Sigmoid colon (tissue), 7 donors: ENCODE data around the gene IFNGR1. TPM values are rescaled to one million over a fixed set of nuclear protein-coding genes. Genes with fewer than 3 reads are reported as not detected.

Experiments used
- DNase-seq: peaks from one replicate; pipeline ENCODE4 v3.0.0-alpha.2; 2019
- H3K27ac ChIP-seq, 4 donors: fragments of 200-600 bp; sonication (generic); one replicate each; pipeline ENCODE4 v1.5.1; 2016 to 2019; ENCODE audit warnings: mild to moderate bottlenecking in 1 of 4
- H3K27me3 ChIP-seq, 3 donors: fragments of 200-600 bp; sonication (generic); one replicate each; pipeline ENCODE4 v1.5.1; 2019; ENCODE audit warnings: mild to moderate bottlenecking in 1 of 3
- H3K36me3 ChIP-seq, 4 donors: fragments of 200-600 bp; sonication (generic); one replicate each; pipeline ENCODE4 v1.5.1; 2016 to 2019
- H3K4me1 ChIP-seq, 4 donors: fragments of 200-600 bp; sonication (generic); one replicate each; pipeline ENCODE4 v1.5.1; 2017 to 2019
- H3K4me3 ChIP-seq, 4 donors: fragments of 200-600 bp; sonication (generic); one replicate each; pipeline ENCODE4 v1.5.1; 2017 to 2019; ENCODE audit warnings: mild to moderate bottlenecking in 2 of 4, moderate library complexity in 1 of 4
- H3K9me3 ChIP-seq, 4 donors: fragments of 200-600 bp in 3 of 4; sonication (generic) in 3 of 4; one replicate each; pipeline versions ENCODE4 v1.5.1 to v1.6.1; 2013 to 2019
- CTCF ChIP-seq, 4 experiments: fragments of 450-650 bp in 3 of 4; fragments of 200-600 bp in 1 of 4; IDR thresholded peaks; one replicate each; pipeline ENCODE4 v1.5.1; 2016 to 2019; ENCODE audit warnings: antibody characterized with exemption in 4 of 4, mild to moderate bottlenecking in 3 of 4, moderate library complexity in 2 of 4
- EP300 ChIP-seq, 4 donors: sonication (generic); formaldehyde crosslinking; IDR thresholded peaks; one replicate each; pipeline ENCODE4 v1.6.1; 2017; ENCODE audit warnings: antibody characterized with exemption in 4 of 4
- POLR2A ChIP-seq, 2 donors: fragments of 450-650 bp; IDR thresholded peaks; one replicate each; pipeline ENCODE4 v1.6.1; 2016; ENCODE audit warnings: antibody characterized with exemption in 2 of 2, mild to moderate bottlenecking in 2 of 2, moderate library complexity in 2 of 2
- POLR2AphosphoS5 ChIP-seq, 4 donors: sonication (generic); formaldehyde crosslinking; IDR thresholded peaks; one replicate each; pipeline ENCODE4 v1.6.1; 2017; ENCODE audit warnings: antibody characterized with exemption in 4 of 4
- WGBS, 2 donors: extraction: QIAGEN DNeasy Blood & Tissue Kit; methylation state at CpG; one replicate each; pipeline ENCODE4 v1.1.7; 2013; 5-methylcytosine and 5-hydroxymethylcytosine counted together
- intact Hi-C: fragments of 100-400 bp; cut with DNase I; formaldehyde crosslinking; loops from one replicate; pipeline ENCODE4 v1.15.1; 2023
- polyA plus RNA-seq, 3 donors: library from polyadenylated mRNA; stranded (reverse); fragments of 200-250 nt; gene quantifications; one replicate each; pipeline ENCODE4 v1.2.3, GENCODE V29; 2013
- total RNA-seq, 4 donors: library from RNA; depleted of rRNA; stranded (reverse); fragments of >200 nt; gene quantifications; one replicate each; pipeline ENCODE4 v1.1.0, GENCODE V29; 2016
- donor health status: healthy with polysubstance abuse.
- donor health status: Bipolar disorder and iron deficiency.
- donor health status: healthy.

Gene IFNGR1
- total and polyA plus RNA-seq, 7 donors: 32.4 to 116 (median 60.9) TPM

GRCh38 chr6:137247724-137248123 is 28.5 kb upstream of the IFNGR1 start:
- H3K9me3 ChIP-seq: no peaks in the 10 kb centered on the region
- no peak for DNase-seq
- intact Hi-C loops: no loop called here
- no peak overlapping the region for H3K4me3 ChIP-seq
- TF ChIP-seq EP300 (IDR thresholded peaks at IDR 0.05): no peak
- no peak for TF ChIP-seq POLR2A (IDR thresholded peaks at IDR 0.05)
- TF ChIP-seq POLR2AphosphoS5 (IDR thresholded peaks at IDR 0.05): no peak
- TF ChIP-seq CTCF (IDR thresholded peaks at IDR 0.05): no peak
- H3K27me3 ChIP-seq: no peaks in the 10 kb centered on the region
- no peak overlapping the region for H3K27ac ChIP-seq
- no peaks in the 10 kb centered on the region for H3K4me1 ChIP-seq
- H3K36me3 ChIP-seq: no peaks in the 10 kb centered on the region

- TF ChIP-seq POLR2A (IDR thresholded peaks at IDR 0.05): no peak
- TF ChIP-seq POLR2AphosphoS5 (IDR thresholded peaks at IDR 0.05): no peak
- TF ChIP-seq CTCF (IDR thresholded peaks at IDR 0.05): no peak
- TF ChIP-seq EP300 (IDR thresholded peaks at IDR 0.05): no peak
- no peak for DNase-seq
- H3K27ac ChIP-seq: no peak overlapping the region
- no peaks in the 10 kb centered on the region for H3K9me3 ChIP-seq
- WGBS, 2 donors: 89 to 93% methylated on average over 1 of the region's 1 CpG
- H3K36me3 ChIP-seq: no peaks in the 10 kb centered on the region
- intact Hi-C loops: no loop called here
- no peaks in the 10 kb centered on the region for H3K4me1 ChIP-seq
- no peak overlapping the region for H3K4me3 ChIP-seq
- no peaks in the 10 kb centered on the region for H3K27me3 ChIP-seq
These were observed 27.6 kb upstream of the IFNGR1 start for GRCh38 chr6:137246791-137247202.

- intact Hi-C loops: no loop called here
- 54 to 85% methylated on average over 4 of the region's 4 CpGs for WGBS, 2 donors
- no peak overlapping the region for H3K27ac ChIP-seq
- no peak overlapping the region for H3K4me3 ChIP-seq
- no peaks in the 10 kb centered on the region for H3K36me3 ChIP-seq
- H3K27me3 ChIP-seq: no peaks in the 10 kb centered on the region
- TF ChIP-seq POLR2AphosphoS5 (IDR thresholded peaks at IDR 0.05) (no peak), POLR2A (IDR thresholded peaks at IDR 0.05) (no peak), EP300 (IDR thresholded peaks at IDR 0.05) (no peak), CTCF (IDR thresholded peaks at IDR 0.05) (no peak)
- no peaks in the 10 kb centered on the region for H3K4me1 ChIP-seq
- no peak for DNase-seq
- H3K9me3 ChIP-seq: no peaks in the 10 kb centered on the region
These were observed 27.0 kb upstream of the IFNGR1 start for GRCh38 chr6:137246164-137246563.

GRCh38 chr6:137241481-137242038 is 22.4 kb upstream of the IFNGR1 start:
- H3K4me3 ChIP-seq: no peak overlapping the region
- H3K4me1 ChIP-seq: no peaks in the 10 kb centered on the region
- no peak overlapping the region for H3K27ac ChIP-seq
- WGBS, 2 donors: 22 to 58% methylated on average over 3 of the region's 3 CpGs
- no peaks in the 10 kb centered on the region for H3K27me3 ChIP-seq
- H3K9me3 ChIP-seq: no peaks in the 10 kb centered on the region
- intact Hi-C loops: no loop called here
- DNase-seq: no peak
- no peaks in the 10 kb centered on the region for H3K36me3 ChIP-seq
- TF ChIP-seq EP300 (IDR thresholded peaks at IDR 0.05) (no peak), POLR2A (IDR thresholded peaks at IDR 0.05) (no peak), CTCF (IDR thresholded peaks at IDR 0.05) (no peak), POLR2AphosphoS5 (IDR thresholded peaks at IDR 0.05) (no peak)

- Histone ChIP-seq H3K27me3 (no peaks in the 10 kb centered on the region), H3K27ac (peak overlapping the region in 1 of 4 donors; percentile 4), H3K4me1 (no peaks in the 10 kb centered on the region), H3K9me3 (no peaks in the 10 kb centered on the region), H3K36me3 (no peaks in the 10 kb centered on the region), H3K4me3 (no peak overlapping the region)
- intact Hi-C loops: no loop called here
- WGBS, 2 donors: 35 to 65% methylated on average over 1 of the region's 1 CpG
- TF ChIP-seq POLR2AphosphoS5 (IDR thresholded peaks at IDR 0.05) (peak in 2 of 4 donors; percentile 9 to 53), CTCF (IDR thresholded peaks at IDR 0.05) (no peak), POLR2A (IDR thresholded peaks at IDR 0.05) (no peak)
- peak; percentile 85 for DNase-seq
These were observed 21.0 kb upstream of the IFNGR1 start for GRCh38 chr6:137240168-137240567.
